Measurements from ENCODE around the gene STAG3. TPM values are rescaled to one million over a fixed set of nuclear protein-coding genes. Genes with fewer than 3 reads are reported as not detected.

Gene STAG3
- total and polyA plus RNA-seq, 9 of the 15 experiments (the other 6 are each of a cell fraction or from before 2014, with no cell fraction given), result 0.54 to 2.5 (median 1.7) TPM

- no peak for TF ChIP-seq E2F5 (CRISPR knock-in tag; IDR thresholded peaks at IDR 0.05)
- TF ChIP-seq CTCF (IDR thresholded peaks at IDR 0.05 in 2 of 3, conservative IDR thresholded peaks at IDR 0.05 in 1 of 3; ENCODE audit: insufficient read depth in 2 of 3, low read depth in 1 of 3, low read length in 3 of 3), result peak in 2 of 3 experiments; percentile 17 to 18; a peak in 2 of 6 replicates
- no peak for TF ChIP-seq XRCC5 (IDR thresholded peaks at IDR 0.05; ENCODE audit: low read depth, low read length)
- no peak for TF ChIP-seq ZNF277 (CRISPR knock-in tag; IDR thresholded peaks at IDR 0.05; ENCODE audit: borderline replicate concordance)
- no peak for TF ChIP-seq ETV5 (CRISPR knock-in tag; IDR thresholded peaks at IDR 0.05; ENCODE audit: low read depth)
- no peak for TF ChIP-seq HDAC6 (IDR thresholded peaks at IDR 0.05; ENCODE audit: low read depth, low read length)
- TF ChIP-seq THRAP3 (IDR thresholded peaks at IDR 0.05; ENCODE audit: borderline replicate concordance), result no peak
- no peak for TF ChIP-seq RB1 (IDR thresholded peaks at IDR 0.05; ENCODE audit: low read depth)
- no peak for TF ChIP-seq RBBP5 (IDR thresholded peaks at IDR 0.05; ENCODE audit: borderline replicate concordance, insufficient read depth, low read length, poor library complexity, severe bottlenecking)
- TF ChIP-seq ZNF583 (CRISPR knock-in tag; IDR thresholded peaks at IDR 0.05), result no peak
- TF ChIP-seq ELK3 (CRISPR knock-in tag; IDR thresholded peaks at IDR 0.05), result no peak
- no peak for TF ChIP-seq KAT8 (IDR thresholded peaks at IDR 0.05; ENCODE audit: low read depth)
- no peak for TF ChIP-seq ARID2 (IDR thresholded peaks at IDR 0.05)
- TF ChIP-seq TAF9B (IDR thresholded peaks at IDR 0.05; ENCODE audit: partially characterized antibody), result no peak
- TF ChIP-seq POLR2AphosphoS5 (IDR thresholded peaks at IDR 0.05; ENCODE audit: control insufficient read depth, insufficient read depth, low read depth, low read length), result no peak
- no peak for TF ChIP-seq ZMIZ1 (IDR thresholded peaks at IDR 0.05; ENCODE audit: low read depth in 2 of 2, low read length in 2 of 2)
- no peak for TF ChIP-seq ARID3B (CRISPR knock-in tag; IDR thresholded peaks at IDR 0.05; ENCODE audit: borderline replicate concordance)
These were observed 31.2 kb downstream of the STAG3 start (continued) for GRCh38 chr7:100208911-100209408.

Data from K562 (cell line).